ENCODE data around the gene CNNM2. TPM values are rescaled to one million over a fixed set of nuclear protein-coding genes. Genes with fewer than 3 reads are reported as not detected.
"Not testable (repeated sequence)": the region's sequence is repeated elsewhere in the genome, so short reads cannot be mapped to it uniquely, and the experiment has no call there.

Gene CNNM2
- total and polyA plus RNA-seq, 8 donors: 6.0 to 10.3 (median 8.3) TPM

DNA sequence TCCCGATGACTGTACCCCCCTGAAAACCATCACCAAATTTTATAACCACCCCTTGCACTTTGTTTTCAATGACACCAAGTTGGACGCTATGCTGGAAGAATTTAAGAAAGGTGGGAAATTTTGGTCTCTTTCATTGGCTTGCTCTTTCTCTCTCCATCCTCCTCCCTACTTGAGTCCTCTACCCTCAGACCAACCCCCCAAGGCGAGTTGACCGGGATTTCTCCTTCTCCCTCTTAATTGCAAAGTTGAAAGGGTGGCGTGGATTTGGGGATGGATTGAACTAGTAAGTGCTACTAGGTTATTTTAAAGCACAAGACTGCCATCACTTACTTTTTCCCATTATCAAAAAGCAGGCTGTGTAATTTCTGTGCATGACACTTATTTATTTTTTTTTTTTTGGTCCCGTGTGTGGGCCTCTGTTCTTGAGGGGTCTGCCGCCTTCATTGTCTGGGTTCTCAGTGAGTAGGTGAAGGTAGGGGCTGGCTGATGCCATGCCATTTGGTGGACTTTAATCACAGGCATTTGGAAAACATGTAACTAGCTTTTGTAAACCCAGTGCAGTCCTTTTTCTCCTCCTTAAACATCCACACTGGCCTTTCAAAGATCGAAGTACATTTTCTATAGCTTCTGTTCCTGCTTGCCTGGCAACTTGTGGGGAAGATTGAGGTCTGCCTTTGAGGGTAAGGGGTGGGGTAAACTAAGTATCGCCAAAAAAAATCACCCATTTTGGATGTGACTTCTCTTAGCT, 2.1 kb downstream of the CNNM2 start:
- Histone ChIP-seq H3K27ac (no peak overlapping the region), H3K9me3 (no peaks in the 10 kb centered on the region), H3K4me1 (peaks cover 30 to 43% of the 10 kb centered on the region in 2 donors), H3K36me3 (no peaks in the 10 kb centered on the region), H3K27me3 (peaks cover 0 to 19% of the 10 kb centered on the region in 2 donors), H3K4me3 (peak overlapping the region; percentile 85 to 94)
- ATAC-seq (no peak), DNase-seq (no peak)
- TF ChIP-seq, protein P1, sequence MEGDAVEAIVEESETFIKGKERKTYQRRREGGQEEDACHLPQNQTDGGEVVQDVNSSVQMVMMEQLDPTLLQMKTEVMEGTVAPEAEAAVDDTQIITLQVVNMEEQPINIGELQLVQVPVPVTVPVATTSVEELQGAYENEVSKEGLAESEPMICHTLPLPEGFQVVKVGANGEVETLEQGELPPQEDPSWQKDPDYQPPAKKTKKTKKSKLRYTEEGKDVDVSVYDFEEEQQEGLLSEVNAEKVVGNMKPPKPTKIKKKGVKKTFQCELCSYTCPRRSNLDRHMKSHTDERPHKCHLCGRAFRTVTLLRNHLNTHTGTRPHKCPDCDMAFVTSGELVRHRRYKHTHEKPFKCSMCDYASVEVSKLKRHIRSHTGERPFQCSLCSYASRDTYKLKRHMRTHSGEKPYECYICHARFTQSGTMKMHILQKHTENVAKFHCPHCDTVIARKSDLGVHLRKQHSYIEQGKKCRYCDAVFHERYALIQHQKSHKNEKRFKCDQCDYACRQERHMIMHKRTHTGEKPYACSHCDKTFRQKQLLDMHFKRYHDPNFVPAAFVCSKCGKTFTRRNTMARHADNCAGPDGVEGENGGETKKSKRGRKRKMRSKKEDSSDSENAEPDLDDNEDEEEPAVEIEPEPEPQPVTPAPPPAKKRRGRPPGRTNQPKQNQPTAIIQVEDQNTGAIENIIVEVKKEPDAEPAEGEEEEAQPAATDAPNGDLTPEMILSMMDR (IDR thresholded peaks at IDR 0.05): no peak
- intact Hi-C loops (cut with DNase I): loop anchor here in 1 of 2 donors (5.0 kb wide), 1 partner anchor 147 kb away; no protein-coding TSS in a partner anchor

DNA sequence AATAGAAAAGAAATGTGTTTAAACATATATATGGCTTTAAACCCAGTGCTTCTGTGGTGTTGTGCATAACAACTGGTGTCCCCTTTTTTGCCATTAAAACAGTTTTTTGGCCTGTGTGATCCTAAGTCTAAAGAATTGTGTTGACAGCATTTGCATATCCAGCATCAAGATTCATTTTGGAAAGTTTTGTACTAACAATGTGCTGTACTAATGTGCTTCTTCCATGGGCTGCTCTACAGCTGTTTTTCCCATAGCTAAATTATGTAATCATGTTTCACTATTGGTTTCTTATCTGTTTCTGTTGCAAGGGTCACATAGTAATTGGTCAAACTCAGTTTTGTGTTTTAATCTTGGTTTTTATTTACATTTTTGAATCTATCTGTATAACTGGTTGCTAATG, 5.5 kb downstream of the CNNM2 start:
- Histone ChIP-seq H3K9me3 (no peaks in the 10 kb centered on the region), H3K27me3 (peaks cover 0 to 6% of the 10 kb centered on the region in 2 donors), H3K27ac (no peak overlapping the region), H3K4me1 (peaks cover 26 to 31% of the 10 kb centered on the region in 2 donors), H3K36me3 (no peaks in the 10 kb centered on the region), H3K4me3 (no peak overlapping the region)
- TF ChIP-seq, protein P1 (IDR thresholded peaks at IDR 0.05): no peak
- DNase-seq: peak in 2 of 4 donors; percentile 49 to 58
- no peak for ATAC-seq
- intact Hi-C loops (cut with DNase I): no loop called here

DNA sequence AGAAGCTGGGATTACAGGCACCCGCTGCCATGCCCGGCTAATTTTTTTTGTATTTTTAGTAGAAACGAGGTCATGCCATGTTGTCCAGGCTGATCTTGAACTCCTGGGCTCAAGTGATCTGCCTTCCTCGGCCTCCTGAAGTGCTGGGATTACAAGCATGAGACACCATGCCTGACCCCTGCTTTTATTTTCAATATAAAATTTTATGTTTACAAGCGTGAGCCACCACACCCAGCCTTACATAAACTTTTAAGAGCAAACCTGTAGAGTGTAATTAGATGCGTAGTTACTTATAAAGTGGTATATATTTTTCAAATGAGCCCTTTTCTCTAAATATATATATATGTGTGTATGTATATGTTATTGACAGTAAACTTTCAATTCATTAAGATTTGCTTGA, 8.7 kb downstream of the CNNM2 start:
- no peak overlapping the region for H3K4me3 ChIP-seq
- no peak overlapping the region for H3K27ac ChIP-seq
- H3K27me3 ChIP-seq: no peaks in the 10 kb centered on the region
- no peaks in the 10 kb centered on the region for H3K9me3 ChIP-seq
- H3K4me1 ChIP-seq: no peaks in the 10 kb centered on the region
- intact Hi-C loops (cut with DNase I): no loop called here
- ATAC-seq (no peak), DNase-seq (no peak)
- TF ChIP-seq, protein P1 (IDR thresholded peaks at IDR 0.05): no peak
- no peaks in the 10 kb centered on the region for H3K36me3 ChIP-seq

DNA sequence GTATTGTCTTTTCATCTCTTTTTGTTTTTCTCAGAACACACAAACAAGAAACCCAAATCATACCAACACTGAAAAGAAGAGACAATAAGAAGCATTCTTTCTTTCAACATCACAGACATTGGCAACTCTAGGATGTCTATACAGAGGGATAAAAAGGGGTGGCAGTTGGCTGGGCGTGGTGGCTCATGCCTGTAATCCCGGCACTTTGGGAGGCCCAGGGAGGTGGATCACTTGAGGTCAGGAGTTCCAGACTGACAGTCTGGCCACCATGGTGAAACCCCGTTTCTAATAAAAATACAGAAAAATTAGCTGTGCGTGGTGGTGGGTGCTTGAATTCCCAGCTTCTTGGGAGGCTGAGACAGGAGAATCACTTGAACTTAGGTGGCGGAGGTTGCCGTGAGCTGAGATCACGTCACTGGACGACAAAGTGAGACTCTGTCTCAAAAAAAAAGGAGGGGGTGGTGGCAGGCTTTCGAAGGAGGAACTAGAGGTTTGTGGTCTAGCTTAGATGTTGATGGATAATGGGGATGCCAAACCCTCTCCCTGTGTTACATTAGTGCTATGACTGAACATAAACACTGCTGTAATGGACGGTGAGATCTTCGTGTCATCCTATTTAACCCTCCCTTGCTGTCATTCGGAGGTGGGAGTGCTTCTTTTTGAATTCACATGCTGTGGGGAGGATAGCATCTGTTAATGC, 9.4 kb downstream of the CNNM2 start:
- no peaks in the 10 kb centered on the region for H3K9me3 ChIP-seq
- H3K4me3 ChIP-seq: no peak overlapping the region
- intact Hi-C loops (cut with DNase I): no loop called here
- no peaks in the 10 kb centered on the region for H3K27me3 ChIP-seq
- H3K36me3 ChIP-seq: no peaks in the 10 kb centered on the region
- no peak overlapping the region for H3K27ac ChIP-seq
- DNase-seq: no peak
- H3K4me1 ChIP-seq: no peaks in the 10 kb centered on the region
- ATAC-seq: no peak
- TF ChIP-seq, protein P1 (IDR thresholded peaks at IDR 0.05): no peak

DNA sequence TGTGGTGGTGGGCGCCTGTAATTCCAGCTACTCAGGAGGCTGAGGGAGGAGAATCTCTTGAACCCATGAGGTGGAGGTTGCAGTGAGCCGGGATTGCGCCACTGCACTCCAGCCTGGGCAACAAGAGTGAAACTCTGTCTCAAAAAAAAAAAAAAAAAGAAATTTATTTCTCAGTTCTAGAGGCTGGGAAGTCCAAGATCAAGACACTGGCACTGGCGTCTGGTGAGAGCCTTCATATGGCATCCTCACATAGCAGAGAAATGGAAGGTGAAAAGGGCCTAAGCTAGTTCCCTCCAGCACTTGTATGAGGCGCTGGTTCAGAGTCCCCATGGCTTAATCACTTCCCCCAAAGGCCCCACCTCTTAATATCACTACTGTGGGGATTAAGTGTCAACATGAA, 10.3 kb downstream of the CNNM2 start:
- H3K9me3 ChIP-seq; ATAC-seq; H3K4me3 ChIP-seq; intact Hi-C loops (cut with DNase I); H3K36me3 ChIP-seq; H3K27ac ChIP-seq; H3K4me1 ChIP-seq; H3K27me3 ChIP-seq; DNase-seq: not testable (repeated sequence)
